VCaP (cell line): ENCODE results near the gene CAPN9.

ENCODE experiments used
- H3K27ac ChIP-seq: fragments of 450-650 bp; 2 replicates; pipeline ENCODE4 v1.5.1; 2017
- CTCF ChIP-seq: fragments of 450-650 bp; conservative IDR thresholded peaks from 2 replicates; pipeline ENCODE4 v1.5.1; 2017; ENCODE audit warnings: mild to moderate bottlenecking, moderate library complexity

CAPN9 gene

GRCh38 chr1:230800891-230801840 is 54.0 kb downstream of the CAPN9 start:
- H3K27ac ChIP-seq, result no peak overlapping the region
- TF ChIP-seq CTCF, result no peak

GRCh38 chr1:230804396-230804795 is 57.2 kb downstream of the CAPN9 start:
- no peak for TF ChIP-seq CTCF
- no peak overlapping the region for H3K27ac ChIP-seq

GRCh38 chr1:230806552-230806951 is 59.4 kb downstream of the CAPN9 start:
- TF ChIP-seq CTCF, result no peak
- no peak overlapping the region for H3K27ac ChIP-seq

- H3K27ac ChIP-seq, result no peak overlapping the region
- TF ChIP-seq CTCF, result no peak
Measured at GRCh38 chr1:230807029-230807428, 59.8 kb downstream of the CAPN9 start.

- TF ChIP-seq CTCF, result no peak
- no peak overlapping the region for H3K27ac ChIP-seq
Measured at GRCh38 chr1:230807561-230808280, 60.5 kb downstream of the CAPN9 start.

- H3K27ac ChIP-seq, result no peak overlapping the region
- no peak for TF ChIP-seq CTCF
Measured at GRCh38 chr1:230808281-230808872, 61.2 kb downstream of the CAPN9 start.
